Adrenal gland (tissue), 12 donors: ENCODE results near the gene FCN1. TPM values are rescaled to one million over a fixed set of nuclear protein-coding genes. Genes with fewer than 3 reads are reported as not detected.
A peak's percentile ranks its signal among the peaks of the same experiment; 100 is the strongest.

Experiments used
- DNase-seq, 7 donors: peaks; one replicate each; pipeline ENCODE4 v3.0.0-alpha.2; 2019 to 2020
- H3K27ac ChIP-seq, 5 donors: fragments of 200-600 bp; sonication (generic) in 4 of 5; 1 replicate in 3 of 5; 2 replicates in 2 of 5; pipeline versions ENCODE4 v1.5.1 to v1.8.0; 2016 to 2020; ENCODE audit warnings: mild to moderate bottlenecking in 1 of 5
- H3K27me3 ChIP-seq: fragments of 200-600 bp; 2 replicates; pipeline ENCODE4 v1.8.0; 2021
- H3K36me3 ChIP-seq, 2 donors: fragments of 200-600 bp; replicated peaks in 1 of 2; 1 replicate in 1 of 2; 2 replicates in 1 of 2; pipeline versions ENCODE4 v1.5.1 to v1.8.0; 2018 to 2022
- H3K4me1 ChIP-seq, 2 donors: fragments of 200-600 bp; replicated peaks in 1 of 2; 1 replicate in 1 of 2; 2 replicates in 1 of 2; pipeline versions ENCODE4 v1.5.1 to v1.8.0; 2018 to 2021
- H3K4me3 ChIP-seq, 4 donors: fragments of 200-600 bp; sonication (generic) in 3 of 4; one replicate each; pipeline ENCODE4 v1.5.1; 2016 to 2018
- H3K9me3 ChIP-seq, 3 donors: fragments of 200-600 bp; sonication (generic) in 1 of 3; replicated peaks in 1 of 3; 1 replicate in 2 of 3; 2 replicates in 1 of 3; pipeline versions ENCODE4 v1.5.1 to v1.8.0; 2016 to 2021
- POLR2A ChIP-seq, 2 donors: fragments of 450-650 bp; IDR thresholded peaks; one replicate each; pipeline ENCODE4 v1.6.1; 2017; ENCODE audit warnings: antibody characterized with exemption in 2 of 2, mild to moderate bottlenecking in 2 of 2, moderate library complexity in 1 of 2
- WGBS, 4 donors: extraction: QIAGEN DNeasy Blood & Tissue Kit in 2 of 4; methylation state at CpG; one replicate each; pipeline versions ENCODE4 v1.1.5 to v1.1.7; 2013 to 2017; 5-methylcytosine and 5-hydroxymethylcytosine counted together
- intact Hi-C, 2 donors: fragments of 100-400 bp; cut with DNase I; formaldehyde crosslinking; loops; one replicate each; pipeline versions ENCODE4 v1.14.1 to v1.15.0; 2022 to 2023
- polyA plus RNA-seq, 3 donors: library from polyadenylated mRNA; stranded (reverse); fragments of 200-250 nt in 2 of 3; fragments of 350-450 nt in 1 of 3; fragmentation: Illumina TruSeq in 1 of 3; extraction: RNeasy Lipid Tissue Mini Kit (QIAGEN cat#74804) in 1 of 3; gene quantifications; one replicate each; pipeline ENCODE4 v1.2.3, GENCODE V29; 2013 to 2014
- total RNA-seq, 9 donors: library from RNA; depleted of rRNA in 4 of 9; stranded (reverse); fragments of >200 nt in 4 of 9; fragments of 120-200 nt in 1 of 9; fragmentation: NEBNext Ultra II Directional in 1 of 9; extraction: Animal tissue kit (Norgen Biotek cat#: 25700) in 1 of 9; gene quantifications; one replicate each; pipeline versions ENCODE4 v1.1.0 to v1.2.4, GENCODE V29; 2013 to 2023
- TF ChIP-seq, protein P1 (sequence below), 6 experiments: fragments of 450-650 bp in 4 of 6; fragments of 200-600 bp in 2 of 6; sonication (generic) in 1 of 6; IDR thresholded peaks; 1 replicate in 5 of 6; 2 replicates in 1 of 6; pipeline versions ENCODE4 v1.5.1 to v1.8.0; 2016 to 2021; ENCODE audit warnings: antibody characterized with exemption in 6 of 6, mild to moderate bottlenecking in 2 of 6, moderate library complexity in 1 of 6
- donor health status: healthy with polysubstance abuse.
- donor health status: Bipolar disorder and iron deficiency.
- donor health status: DM: yes; HTN: yes; CAD: no.
- donor health status: DM: no; HTN: no; CAD: no.
- donor health status: DM: no; HTN: no; CAD: no.
- donor health status: DM: yes; HTN: yes; CAD: no.

The FCN1 gene
- total and polyA plus RNA-seq, 12 donors, result 0.57 to 7.0 (median 2.4) TPM; not detected in 1

DNA sequence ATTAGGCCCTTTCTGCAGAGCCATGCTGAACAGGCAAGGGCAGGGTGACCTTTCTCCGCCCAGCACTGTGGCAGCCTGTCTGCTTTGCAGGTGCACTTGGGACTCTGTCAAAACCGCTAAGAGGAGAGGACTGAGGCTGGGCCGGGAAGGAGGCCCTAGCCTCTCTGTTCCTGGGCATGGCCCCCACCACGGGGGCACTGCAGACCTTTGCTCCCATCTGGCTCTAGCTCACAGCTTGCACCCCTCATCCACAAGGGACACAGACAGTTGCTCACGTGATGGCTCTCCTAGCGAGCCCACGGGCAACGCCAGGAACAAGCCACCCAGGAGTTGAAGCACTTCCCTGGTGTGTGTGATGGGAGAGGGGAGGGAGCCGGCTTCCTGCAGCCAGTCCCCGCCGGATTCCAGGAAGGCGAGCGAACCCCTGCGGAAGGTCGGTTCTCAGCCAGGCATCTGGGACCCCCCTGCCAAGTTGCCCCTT, 43.0 kb upstream of the FCN1 start:
- no peak for DNase-seq

DNA sequence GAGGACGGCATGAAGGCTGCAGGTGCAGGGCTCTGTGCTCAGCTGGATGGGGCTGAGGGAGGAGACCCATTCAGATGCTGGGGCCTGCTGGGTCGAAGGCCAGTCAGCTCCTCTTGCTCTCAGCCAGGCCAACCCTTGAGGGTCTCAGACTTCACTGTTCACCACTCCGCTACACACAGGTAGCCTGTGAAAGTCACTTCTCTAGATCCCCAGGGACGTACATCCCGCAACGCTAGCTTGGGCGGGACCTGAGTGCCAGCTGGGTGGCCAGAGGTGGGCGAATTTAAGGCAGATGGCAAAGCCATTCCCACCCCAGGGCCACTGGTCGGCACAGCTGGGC, 42.2 kb upstream of the FCN1 start:
- Histone ChIP-seq H3K4me3 (no peak overlapping the region), H3K27me3 (no peaks in the 10 kb centered on the region), H3K4me1 (no peaks in the 10 kb centered on the region), H3K9me3 (no peaks in the 10 kb centered on the region), H3K27ac (no peak overlapping the region), H3K36me3 (no peaks in the 10 kb centered on the region)
- peak in 1 of 7 donors; percentile 3 for DNase-seq
- intact Hi-C loops, result loop anchor here in 1 of 2 donors (10.0 kb wide), 1 partner anchor 185 kb away; no protein-coding TSS in a partner anchor
- no peak for TF ChIP-seq POLR2A (IDR thresholded peaks at IDR 0.05)
- TF ChIP-seq, protein P1, sequence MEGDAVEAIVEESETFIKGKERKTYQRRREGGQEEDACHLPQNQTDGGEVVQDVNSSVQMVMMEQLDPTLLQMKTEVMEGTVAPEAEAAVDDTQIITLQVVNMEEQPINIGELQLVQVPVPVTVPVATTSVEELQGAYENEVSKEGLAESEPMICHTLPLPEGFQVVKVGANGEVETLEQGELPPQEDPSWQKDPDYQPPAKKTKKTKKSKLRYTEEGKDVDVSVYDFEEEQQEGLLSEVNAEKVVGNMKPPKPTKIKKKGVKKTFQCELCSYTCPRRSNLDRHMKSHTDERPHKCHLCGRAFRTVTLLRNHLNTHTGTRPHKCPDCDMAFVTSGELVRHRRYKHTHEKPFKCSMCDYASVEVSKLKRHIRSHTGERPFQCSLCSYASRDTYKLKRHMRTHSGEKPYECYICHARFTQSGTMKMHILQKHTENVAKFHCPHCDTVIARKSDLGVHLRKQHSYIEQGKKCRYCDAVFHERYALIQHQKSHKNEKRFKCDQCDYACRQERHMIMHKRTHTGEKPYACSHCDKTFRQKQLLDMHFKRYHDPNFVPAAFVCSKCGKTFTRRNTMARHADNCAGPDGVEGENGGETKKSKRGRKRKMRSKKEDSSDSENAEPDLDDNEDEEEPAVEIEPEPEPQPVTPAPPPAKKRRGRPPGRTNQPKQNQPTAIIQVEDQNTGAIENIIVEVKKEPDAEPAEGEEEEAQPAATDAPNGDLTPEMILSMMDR (IDR thresholded peaks at IDR 0.05), result no peak
- 90 to 93% (median 91%) methylated on average over 8 to 9 of the region's 9 CpGs for WGBS, 4 donors

More for the DNA sequence above, 43.0 kb upstream of the FCN1 start:
- no peaks in the 10 kb centered on the region for H3K9me3 ChIP-seq
- TF ChIP-seq POLR2A (IDR thresholded peaks at IDR 0.05), result no peak
- TF ChIP-seq, protein P1 (IDR thresholded peaks at IDR 0.05), result no peak
- 78 to 92% (median 89%) methylated on average over 8 to 15 of the region's 15 CpGs for WGBS, 4 donors
- H3K27me3 ChIP-seq, result no peaks in the 10 kb centered on the region
- intact Hi-C loops, result loop anchor here in 1 of 2 donors (10.0 kb wide), 1 partner anchor 186 kb away; no protein-coding TSS in a partner anchor
- no peaks in the 10 kb centered on the region for H3K36me3 ChIP-seq
- H3K4me3 ChIP-seq, result no peak overlapping the region
- peaks cover 0 to 2% of the 10 kb centered on the region in 2 donors for H3K4me1 ChIP-seq
- no peak overlapping the region for H3K27ac ChIP-seq

DNA sequence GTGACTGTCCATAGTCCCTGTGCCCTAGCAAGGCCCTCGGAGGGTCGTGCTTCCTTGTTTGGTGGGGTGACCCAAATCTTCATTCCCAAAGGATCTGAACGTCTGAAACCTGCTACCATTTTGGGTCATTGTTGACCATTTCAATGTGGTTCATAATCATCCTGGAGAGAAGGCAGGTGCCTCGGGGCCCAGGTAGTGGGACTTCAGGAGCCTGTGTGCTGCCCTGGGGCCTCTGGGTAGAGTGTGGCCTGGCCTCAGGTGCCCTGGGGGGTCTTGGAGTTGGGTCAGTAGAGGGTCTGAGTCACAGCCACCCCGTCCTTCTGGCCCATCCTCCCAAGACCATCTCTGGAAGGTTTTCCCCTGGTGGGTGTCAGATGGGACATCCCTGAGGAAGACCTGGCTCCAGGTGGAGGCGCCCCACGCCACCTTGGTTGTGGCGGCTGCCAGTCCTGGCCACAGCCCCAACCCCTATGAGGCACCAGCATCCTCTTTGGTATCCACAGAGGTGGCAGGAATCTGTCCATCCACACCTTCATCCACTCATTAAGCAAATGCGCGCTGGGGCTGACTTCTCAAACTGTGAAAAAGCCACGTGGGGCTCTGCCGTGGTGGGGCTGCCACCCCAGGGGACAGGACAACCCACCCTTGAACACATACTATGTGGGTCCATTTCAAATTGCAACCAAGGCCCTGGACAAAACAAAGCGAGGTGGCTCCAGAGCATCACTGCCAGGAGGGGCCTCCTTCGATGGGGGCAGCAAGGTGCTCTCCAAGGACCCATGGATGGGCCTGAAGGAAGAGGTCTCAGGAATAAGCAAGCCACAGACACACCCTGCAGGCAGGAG, 41.6 kb upstream of the FCN1 start:
- Histone ChIP-seq H3K27ac (no peak overlapping the region), H3K4me3 (no peak overlapping the region), H3K36me3 (no peaks in the 10 kb centered on the region), H3K4me1 (no peaks in the 10 kb centered on the region), H3K27me3 (no peaks in the 10 kb centered on the region), H3K9me3 (no peaks in the 10 kb centered on the region)
- intact Hi-C loops, result no loop called here
- peak in 1 of 7 donors; percentile 4 for DNase-seq
- TF ChIP-seq POLR2A (IDR thresholded peaks at IDR 0.05), result no peak
- TF ChIP-seq, protein P1 (IDR thresholded peaks at IDR 0.05), result no peak
- WGBS, 4 donors, result 80 to 94% (median 93%) methylated on average over 10 to 14 of the region's 14 CpGs

DNA sequence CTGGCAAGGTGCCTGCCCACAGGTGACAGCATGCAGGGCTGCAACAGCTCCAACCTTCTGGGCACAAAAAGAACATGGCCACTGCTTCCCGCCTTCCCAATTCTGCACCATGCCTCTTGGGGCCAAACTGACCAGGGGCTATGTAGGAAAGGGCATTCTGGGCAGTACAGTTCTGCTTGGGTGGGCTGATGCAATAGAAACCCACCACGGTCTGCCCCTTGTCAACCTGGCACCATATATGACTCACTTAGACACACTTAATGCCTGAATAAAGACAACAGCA, 40.2 kb upstream of the FCN1 start:
- no peak for TF ChIP-seq POLR2A (IDR thresholded peaks at IDR 0.05)
- TF ChIP-seq, protein P1 (IDR thresholded peaks at IDR 0.05), result no peak

More for the DNA sequence above, 40.2 kb upstream of the FCN1 start:
- H3K4me1 ChIP-seq, result no peaks in the 10 kb centered on the region
- H3K27ac ChIP-seq, result no peak overlapping the region
- H3K36me3 ChIP-seq, result no peaks in the 10 kb centered on the region
- intact Hi-C loops, result no loop called here
- no peak for DNase-seq
- H3K9me3 ChIP-seq, result no peaks in the 10 kb centered on the region
- H3K4me3 ChIP-seq, result no peak overlapping the region
- no peaks in the 10 kb centered on the region for H3K27me3 ChIP-seq
- 83 to 99% (median 92%) methylated on average over 1 to 2 of the region's 2 CpGs; no CpG with 5 or more reads in 1 of the 4 donors for WGBS, 4 donors
